H1 (cell line): ENCODE measurements around the gene DOCK1. TPM values are rescaled to one million over a fixed set of nuclear protein-coding genes. Genes with fewer than 3 reads are reported as not detected.

Experiments used
- CTCF ChIA-PET: fragments of 300-600 bp; sonication (Branson Sonifier 250); formaldehyde crosslinking; loops from one replicate; lab custom pipeline; 2021; ENCODE audit not compliant: partially characterized antibody; lab: Charles Lee
- POLR2A ChIA-PET: fragments of 300-600 bp; sonication (Branson Sonifier 250); formaldehyde crosslinking; loops from one replicate; lab custom pipeline; 2021; ENCODE audit warnings: inconsistent platforms; ENCODE audit not compliant: partially characterized antibody; lab: Charles Lee
- DNase-seq, 2 experiments: peaks; one replicate each; pipeline versions ENCODE4 v3.0.0 to v3.0.0-alpha.2; 2010 to 2022; ENCODE audit warnings: low spot score in 2 of 2, low read depth in 1 of 2, mixed read lengths in 1 of 2
- FAIRE-seq: peaks from 2 replicates; lab custom pipeline; 2011; peaks lifted over from hg19 to GRCh38; lab: Jason Lieb, UNC
- H2AFZ ChIP-seq: 2 replicates; pipeline ENCODE4 v1.8.1; 2012; ENCODE audit warnings: low read length, inconsistent platforms
- H2AK5ac ChIP-seq: 2 replicates; pipeline ENCODE4 v1.6.1; 2013; ENCODE audit warnings: low read depth, low read length
- H2BK120ac ChIP-seq: replicated peaks from 2 replicates; pipeline ENCODE3; 2013; ENCODE audit warnings: low read depth, low read length, inconsistent platforms
- H2BK12ac ChIP-seq: 2 replicates; pipeline ENCODE4 v1.6.1; 2013; ENCODE audit warnings: low read depth, low read length
- H2BK15ac ChIP-seq: 2 replicates; pipeline ENCODE4 v1.6.1; 2013; ENCODE audit warnings: low read length
- H2BK20ac ChIP-seq: 2 replicates; pipeline ENCODE4 v1.6.1; 2013; ENCODE audit warnings: low read length
- H2BK5ac ChIP-seq: 2 replicates; pipeline ENCODE4 v1.6.1; 2013; ENCODE audit warnings: low read depth, low read length
- H3K14ac ChIP-seq: 2 replicates; pipeline ENCODE4 v1.6.1; 2013; ENCODE audit warnings: inconsistent platforms; ENCODE audit not compliant: insufficient read length
- H3K18ac ChIP-seq: 2 replicates; pipeline ENCODE4 v1.6.1; 2013; ENCODE audit warnings: low read length; ENCODE audit errors: extremely low read depth
- H3K23ac ChIP-seq: 2 replicates; pipeline ENCODE4 v1.6.1; 2013; ENCODE audit warnings: inconsistent platforms; ENCODE audit not compliant: insufficient read length
- H3K23me2 ChIP-seq: 2 replicates; pipeline ENCODE4 v1.6.1; 2013; ENCODE audit warnings: low read depth, low read length
- H3K27ac ChIP-seq: 2 replicates; pipeline ENCODE4 v1.6.1; 2011; ENCODE audit warnings: low read depth, low read length, inconsistent platforms
- H3K27me3 ChIP-seq, 4 experiments: replicated peaks in 1 of 4; 1 replicate in 1 of 4; 2 replicates in 3 of 4; pipeline versions ENCODE4 v1.6.1 to v1.8.1; 2011 to 2013; ENCODE audit warnings: low read length in 3 of 4, mild to moderate bottlenecking in 3 of 4, inconsistent platforms in 2 of 4, mixed read lengths in 2 of 4, moderate library complexity in 1 of 4; ENCODE audit not compliant: control insufficient read depth in 3 of 4, insufficient read depth in 3 of 4; ENCODE audit errors: extremely low read depth in 1 of 4
- H3K36me3 ChIP-seq, 4 experiments: 2 replicates each; pipeline versions ENCODE4 v1.6.1 to v1.8.1; 2011 to 2013; ENCODE audit warnings: mild to moderate bottlenecking in 4 of 4, low read length in 3 of 4, moderate library complexity in 2 of 4, control low read depth in 1 of 4, inconsistent platforms in 1 of 4; ENCODE audit not compliant: insufficient read depth in 4 of 4, control insufficient read depth in 2 of 4
- H3K4ac ChIP-seq: replicated peaks from 2 replicates; pipeline ENCODE3; 2013; ENCODE audit warnings: low read length, low read depth, mixed read lengths, inconsistent platforms; ENCODE audit not compliant: insufficient read length
- H3K4me1 ChIP-seq, 4 experiments: replicated peaks in 1 of 4; 1 replicate in 1 of 4; 2 replicates in 3 of 4; pipeline versions ENCODE4 v1.6.1 to v1.8.1; 2011 to 2013; ENCODE audit warnings: low read length in 3 of 4, inconsistent platforms in 2 of 4, mixed read lengths in 1 of 4; ENCODE audit not compliant: insufficient read depth in 4 of 4, control insufficient read depth in 3 of 4
- H3K4me2 ChIP-seq, 2 experiments: 2 replicates each; pipeline versions ENCODE4 v1.6.1 to v1.8.1; 2011 to 2013; ENCODE audit warnings: low read depth in 2 of 2, low read length in 2 of 2, control low read depth in 1 of 2, inconsistent platforms in 1 of 2, mild to moderate bottlenecking in 1 of 2; ENCODE audit not compliant: insufficient read depth in 1 of 2
- H3K4me3 ChIP-seq, 4 experiments: fragments of 200-600, 300-600 bp in 1 of 4; sonication (generic), shearing (Covaris generic), sonication (Bioruptor Twin) in 1 of 4; 2 replicates each; pipeline versions ENCODE4 v1.5.1 to v1.8.1; 2011 to 2016; ENCODE audit warnings: low read length in 4 of 4, low read depth in 3 of 4, control low read depth in 2 of 4, inconsistent platforms in 2 of 4, mild to moderate bottlenecking in 2 of 4, mixed read lengths in 1 of 4, moderate library complexity in 1 of 4; ENCODE audit not compliant: insufficient read depth in 2 of 4; ENCODE audit errors: extremely low read depth in 1 of 4
- H3K56ac ChIP-seq: replicated peaks from 2 replicates; pipeline ENCODE3; 2013; ENCODE audit warnings: low read depth, mild to moderate bottlenecking, mixed read lengths, low read length, inconsistent platforms; ENCODE audit not compliant: insufficient read length
- H3K79me1 ChIP-seq: 2 replicates; pipeline ENCODE4 v1.6.1; 2013; ENCODE audit warnings: low read depth, low read length, control low read depth
- H3K79me2 ChIP-seq, 2 experiments: 2 replicates each; pipeline versions ENCODE4 v1.6.1 to v1.8.1; 2012 to 2013; ENCODE audit warnings: low read length in 2 of 2, mild to moderate bottlenecking in 2 of 2, inconsistent platforms in 1 of 2; ENCODE audit not compliant: insufficient read depth in 2 of 2, control insufficient read depth in 1 of 2
- H3K9ac ChIP-seq, 4 experiments: replicated peaks in 1 of 4; 1 replicate in 1 of 4; 2 replicates in 3 of 4; pipeline versions ENCODE4 v1.6.1 to v1.8.1; 2011 to 2013; ENCODE audit warnings: low read depth in 3 of 4, low read length in 3 of 4, control low read depth in 2 of 4, mild to moderate bottlenecking in 2 of 4, moderate library complexity in 2 of 4, inconsistent platforms in 1 of 4; ENCODE audit errors: extremely low read depth in 1 of 4
- H3K9me3 ChIP-seq, 2 experiments: 2 replicates each; pipeline versions ENCODE4 v1.6.1 to v1.8.1; 2012 to 2013; ENCODE audit warnings: mild to moderate bottlenecking in 2 of 2, moderate library complexity in 2 of 2, control low read depth in 1 of 2, inconsistent platforms in 1 of 2, low read depth in 1 of 2, low read length in 1 of 2, mixed read lengths in 1 of 2; ENCODE audit not compliant: insufficient read depth in 2 of 2
- H4K20me1 ChIP-seq, 2 experiments: replicated peaks in 1 of 2; 2 replicates each; pipeline versions ENCODE3 to v1.8.1; 2011 to 2013; ENCODE audit warnings: inconsistent platforms in 2 of 2, low read length in 2 of 2, mild to moderate bottlenecking in 1 of 2; ENCODE audit not compliant: insufficient read depth in 2 of 2, control insufficient read depth in 1 of 2
- H4K5ac ChIP-seq: 2 replicates; pipeline ENCODE4 v1.6.1; 2013; ENCODE audit warnings: low read length, low read depth, mixed read lengths, inconsistent platforms; ENCODE audit not compliant: insufficient read length
- H4K8ac ChIP-seq: 2 replicates; pipeline ENCODE4 v1.8.0; 2013; ENCODE audit warnings: mild to moderate bottlenecking, moderate library complexity, low read length, inconsistent platforms; ENCODE audit not compliant: insufficient read depth; ENCODE audit errors: extremely low read depth
- H4K91ac ChIP-seq: replicated peaks from 2 replicates; pipeline ENCODE3; 2013; ENCODE audit warnings: low read length, mixed read lengths, inconsistent platforms; ENCODE audit not compliant: insufficient read length
- CREB1 ChIP-seq: IDR thresholded peaks from 2 replicates; pipeline ENCODE4 v1.6.1; 2012; ENCODE audit warnings: inconsistent platforms
- EGR1 ChIP-seq: IDR thresholded peaks from 2 replicates; pipeline ENCODE4 v1.6.1; 2011; ENCODE audit warnings: low read depth, low read length, borderline replicate concordance
- EP300 ChIP-seq, 2 experiments: IDR thresholded peaks; 1 replicate in 1 of 2; 2 replicates in 1 of 2; pipeline ENCODE4 v1.6.1; 2011 to 2012; ENCODE audit warnings: low read depth in 2 of 2, low read length in 2 of 2, mild to moderate bottlenecking in 2 of 2, borderline replicate concordance in 1 of 2, inconsistent platforms in 1 of 2, moderate library complexity in 1 of 2
- EZH2 ChIP-seq: fragments of 200-600 bp; sonication (generic); IDR thresholded peaks from 2 replicates; pipeline ENCODE4 v1.7.1; 2012; ENCODE audit warnings: low read depth, mild to moderate bottlenecking, moderate library complexity, low read length, inconsistent platforms; ENCODE audit not compliant: severe bottlenecking
- JUN ChIP-seq: IDR thresholded peaks from 2 replicates; pipeline ENCODE4 v1.6.1; 2011; ENCODE audit warnings: low read depth, mild to moderate bottlenecking, improper control_type of control experiment, low read length
- KDM1A ChIP-seq: fragments of 200-600, 300-600 bp; sonication (generic); IDR thresholded peaks from 2 replicates; pipeline ENCODE4 v1.7.1; 2016; ENCODE audit warnings: mild to moderate bottlenecking, low read length, borderline replicate concordance
- MAFK ChIP-seq: IDR thresholded peaks from 2 replicates; pipeline ENCODE4 v1.6.1; 2012; ENCODE audit warnings: low read depth, mild to moderate bottlenecking, improper control_type of control experiment, low read length
- POU5F1 ChIP-seq: IDR thresholded peaks from 2 replicates; pipeline ENCODE4 v1.6.1; 2011; ENCODE audit warnings: low read depth, mild to moderate bottlenecking, low read length, moderate library complexity
- SP4 ChIP-seq: IDR thresholded peaks from 2 replicates; pipeline ENCODE4 v1.6.1; 2012; ENCODE audit warnings: low read length, inconsistent platforms
- SUZ12 ChIP-seq: fragments of 200-600 bp; sonication (generic); IDR thresholded peaks from 2 replicates; pipeline ENCODE4 v1.6.1; 2012; ENCODE audit warnings: mild to moderate bottlenecking, inconsistent platforms, low read length, moderate library complexity, mixed read lengths
- TBP ChIP-seq: IDR thresholded peaks from 2 replicates; pipeline ENCODE4 v1.6.1; 2011; ENCODE audit warnings: low read depth, low read length, improper control_type of control experiment
- WGBS, 2 experiments: shearing (Covaris generic) in 1 of 2; methylation state at CpG; one replicate each; pipeline versions ENCODE4 v1.1.6 to v1.1.7; 2013 to 2015; ENCODE audit warnings: low lambda C conversion rate in 2 of 2, mixed read lengths in 2 of 2, inconsistent platforms in 1 of 2, low coverage in 1 of 2, missing lambda C conversion rate in 1 of 2; ENCODE audit not compliant: insufficient replicate concordance in 2 of 2, insufficient coverage in 1 of 2, insufficient read length in 1 of 2; ENCODE audit errors: extremely low coverage in 1 of 2, missing lambda C conversion rate in 1 of 2; 5-methylcytosine and 5-hydroxymethylcytosine counted together
- polyA plus RNA-seq, 7 experiments: library from polyadenylated mRNA; depleted of rRNA in 3 of 7; stranded (reverse) in 5 of 7; unstranded in 2 of 7; fragments of >200 nt in 5 of 7; fragments of 200-250 nt in 2 of 7; gene quantifications; 1 replicate in 5 of 7; 2 replicates in 1 of 7; 4 replicates in 1 of 7; pipeline versions ENCODE4 v1.2.1 to v1.2.3, GENCODE V29; 2011 to 2013; ENCODE audit warnings: missing spikeins in 2 of 7, mixed read lengths in 2 of 7
- total RNA-seq: library from RNA; stranded (reverse); fragmentation: NEBNext Ultra II Directional; extraction: Animal tissue kit (Norgen Biotek cat#: 25700); gene quantifications from 2 replicates; pipeline ENCODE4 v1.2.1, GENCODE V29; 2021

The DOCK1 gene
- total and polyA plus RNA-seq, 2 of the 8 experiments (the other 6 are each of a cell fraction or from before 2014, with no cell fraction given), result 11.6 to 53.0 TPM

DNA sequence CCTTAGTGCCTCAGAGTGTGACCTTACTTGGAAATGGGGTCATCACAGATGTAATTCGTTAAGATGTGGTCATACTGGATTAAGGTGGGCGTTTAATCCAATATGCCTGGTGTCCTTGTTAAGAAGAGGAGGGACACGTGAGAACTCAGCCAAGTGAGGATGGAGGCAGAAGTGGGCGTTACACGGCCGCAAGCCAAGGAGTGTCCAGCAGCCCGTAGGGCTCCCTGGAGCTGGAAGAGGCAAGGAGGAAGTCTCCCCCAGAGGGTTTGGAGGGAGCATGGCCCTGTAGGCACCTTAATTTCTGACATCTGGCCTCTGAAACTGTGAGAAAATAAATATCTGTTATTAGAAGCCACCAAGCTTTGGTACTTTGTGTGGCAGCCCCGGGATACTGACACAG lies 21.3 kb downstream of the DOCK1 start:
- no peaks in the 10 kb centered on the region; a peak in 1 of 7 replicates for H3K4me1 ChIP-seq
- H4K8ac ChIP-seq, result no peak overlapping the region
- H2AK5ac ChIP-seq, result no peak overlapping the region
- no peak overlapping the region for H3K4ac ChIP-seq
- no peaks in the 10 kb centered on the region for H3K23me2 ChIP-seq
- no peak overlapping the region for H3K14ac ChIP-seq
- H4K91ac ChIP-seq, result no peak overlapping the region
- POLR2A ChIA-PET, result no interaction called here
- no peak overlapping the region for H3K4me3 ChIP-seq
- H3K18ac ChIP-seq, result no peak overlapping the region
- H3K4me2 ChIP-seq, result no peak overlapping the region
- no peaks in the 10 kb centered on the region for H3K27me3 ChIP-seq
- no peak for TF ChIP-seq SUZ12
- no peak for TF ChIP-seq CREB1
- TF ChIP-seq EZH2, result no peak
- TF ChIP-seq POU5F1, result no peak
- TF ChIP-seq EGR1, result no peak
- TF ChIP-seq TBP, result no peak
- no peak for TF ChIP-seq EP300 (IDR thresholded peaks at IDR 0.05; ENCODE audit: borderline replicate concordance in 1 of 2, low read depth in 2 of 2, low read length in 2 of 2)
- TF ChIP-seq KDM1A, result no peak
- no peak for TF ChIP-seq JUN
- no peak for TF ChIP-seq MAFK
- TF ChIP-seq SP4, result no peak
- peaks cover 0 to 10% (median 1%) of the 10 kb centered on the region in 4 experiments; a peak in 5 of 8 replicates for H3K36me3 ChIP-seq
- peaks cover 27% of the 10 kb centered on the region for H3K79me1 ChIP-seq
- FAIRE-seq (no peak), DNase-seq (no peak)
- CTCF ChIA-PET, result no interaction called here
- no peak overlapping the region for H3K56ac ChIP-seq
- no peaks in the 10 kb centered on the region for H3K9me3 ChIP-seq
- no peak overlapping the region for H3K27ac ChIP-seq
- no peak overlapping the region for H4K5ac ChIP-seq
- no peak overlapping the region for H2BK12ac ChIP-seq
- peaks cover 4 to 13% of the 10 kb centered on the region in 2 experiments for H4K20me1 ChIP-seq
- WGBS, 2 experiments, result 90% methylated on average over 8 of the region's 8 CpGs; no CpG with 5 or more reads in 1 of the 2 experiments
- H2AFZ ChIP-seq, result no peak overlapping the region
- no peak overlapping the region for H3K23ac ChIP-seq
- peaks cover 10 to 78% of the 10 kb centered on the region in 2 experiments; a peak in 3 of 4 replicates for H3K79me2 ChIP-seq
- no peak overlapping the region for H2BK5ac ChIP-seq
- no peak overlapping the region for H2BK20ac ChIP-seq
- H2BK120ac ChIP-seq, result no peak overlapping the region
- H3K9ac ChIP-seq, result no peak overlapping the region
- H2BK15ac ChIP-seq, result no peak overlapping the region
